Measurements from ENCODE around the gene TEAD3. TPM values are rescaled to one million over a fixed set of nuclear protein-coding genes. Genes with fewer than 3 reads are reported as not detected.

Gene TEAD3
- total RNA-seq, 1 donor: 11.6 TPM

DNA sequence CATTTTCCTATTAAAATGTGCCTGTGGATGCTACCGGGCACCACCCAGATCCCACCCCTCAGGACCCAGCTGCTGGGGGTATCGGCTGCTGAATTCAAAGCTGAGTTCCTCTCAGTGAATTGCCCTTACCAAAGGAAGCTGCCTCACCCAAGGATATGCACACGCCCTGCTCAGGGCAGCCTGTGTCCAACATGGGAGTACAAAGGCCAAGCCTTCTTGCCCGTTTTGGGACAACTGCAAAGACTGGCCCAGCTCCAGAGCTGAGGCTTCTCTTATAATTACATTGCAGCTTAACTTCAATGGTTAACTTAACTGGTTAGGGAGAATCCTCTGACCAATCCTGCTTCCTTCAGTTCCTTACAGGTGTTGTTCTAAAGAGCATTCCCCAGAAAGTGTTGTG is 64.6 kb downstream of the TEAD3 start:
- DNase-seq (ENCODE audit: low read depth): no peak
- H3K4me3 ChIP-seq (ENCODE audit: low read depth, low read length): no peak overlapping the region
- TF ChIP-seq, protein P1, sequence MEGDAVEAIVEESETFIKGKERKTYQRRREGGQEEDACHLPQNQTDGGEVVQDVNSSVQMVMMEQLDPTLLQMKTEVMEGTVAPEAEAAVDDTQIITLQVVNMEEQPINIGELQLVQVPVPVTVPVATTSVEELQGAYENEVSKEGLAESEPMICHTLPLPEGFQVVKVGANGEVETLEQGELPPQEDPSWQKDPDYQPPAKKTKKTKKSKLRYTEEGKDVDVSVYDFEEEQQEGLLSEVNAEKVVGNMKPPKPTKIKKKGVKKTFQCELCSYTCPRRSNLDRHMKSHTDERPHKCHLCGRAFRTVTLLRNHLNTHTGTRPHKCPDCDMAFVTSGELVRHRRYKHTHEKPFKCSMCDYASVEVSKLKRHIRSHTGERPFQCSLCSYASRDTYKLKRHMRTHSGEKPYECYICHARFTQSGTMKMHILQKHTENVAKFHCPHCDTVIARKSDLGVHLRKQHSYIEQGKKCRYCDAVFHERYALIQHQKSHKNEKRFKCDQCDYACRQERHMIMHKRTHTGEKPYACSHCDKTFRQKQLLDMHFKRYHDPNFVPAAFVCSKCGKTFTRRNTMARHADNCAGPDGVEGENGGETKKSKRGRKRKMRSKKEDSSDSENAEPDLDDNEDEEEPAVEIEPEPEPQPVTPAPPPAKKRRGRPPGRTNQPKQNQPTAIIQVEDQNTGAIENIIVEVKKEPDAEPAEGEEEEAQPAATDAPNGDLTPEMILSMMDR (IDR thresholded peaks at IDR 0.05; ENCODE audit: insufficient read depth, low read length): no peak

GRCh38 chr6:35429463-35429862 is 67.4 kb downstream of the TEAD3 start:
- H3K4me3 ChIP-seq (ENCODE audit: low read depth, low read length): no peak overlapping the region
- TF ChIP-seq, protein P1 (IDR thresholded peaks at IDR 0.05; ENCODE audit: insufficient read depth, low read length): no peak
- DNase-seq (ENCODE audit: low read depth): no peak

GRCh38 chr6:35428421-35429149 is 68.3 kb downstream of the TEAD3 start:
- no peak for DNase-seq (ENCODE audit: low read depth)
- H3K4me3 ChIP-seq (ENCODE audit: low read depth, low read length): no peak overlapping the region
- TF ChIP-seq, protein P1 (IDR thresholded peaks at IDR 0.05; ENCODE audit: insufficient read depth, low read length): no peak

DNA sequence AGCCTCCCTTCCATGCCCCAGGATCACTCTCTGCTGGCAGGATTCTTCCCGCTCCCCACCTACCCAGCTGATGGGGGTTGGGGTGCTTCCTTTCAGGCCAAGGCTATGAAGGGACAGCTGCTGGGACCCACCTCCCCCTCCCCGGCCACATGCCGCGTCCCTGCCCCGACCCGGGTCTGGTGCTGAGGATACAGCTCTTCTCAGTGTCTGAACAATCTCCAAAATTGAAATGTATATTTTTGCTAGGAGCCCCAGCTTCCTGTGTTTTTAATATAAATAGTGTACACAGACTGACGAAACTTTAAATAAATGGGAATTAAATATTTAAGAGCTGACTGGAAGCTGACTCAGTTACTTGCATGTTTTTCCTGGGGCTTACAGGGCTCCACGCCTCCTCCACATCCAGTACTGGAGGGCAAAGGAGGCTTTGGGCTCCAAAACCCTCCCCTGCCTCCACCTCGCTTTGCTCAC is 69.0 kb downstream of the TEAD3 start:
- DNase-seq (ENCODE audit: low read depth): peak; percentile 71
- TF ChIP-seq, protein P1 (IDR thresholded peaks at IDR 0.05; ENCODE audit: insufficient read depth, low read length): no peak
- H3K4me3 ChIP-seq (ENCODE audit: low read depth, low read length): no peak overlapping the region

GRCh38 chr6:35427435-35427834 is 69.4 kb downstream of the TEAD3 start:
- DNase-seq (ENCODE audit: low read depth): no peak
- TF ChIP-seq, protein P1 (IDR thresholded peaks at IDR 0.05; ENCODE audit: insufficient read depth, low read length): no peak
- no peak overlapping the region for H3K4me3 ChIP-seq (ENCODE audit: low read depth, low read length)

GRCh38 chr6:35426074-35426473 is 70.8 kb downstream of the TEAD3 start:
- no peak overlapping the region for H3K4me3 ChIP-seq (ENCODE audit: low read depth, low read length)
- TF ChIP-seq, protein P1 (IDR thresholded peaks at IDR 0.05; ENCODE audit: insufficient read depth, low read length): no peak
- DNase-seq (ENCODE audit: low read depth): no peak
